GM18505 (cell line): ENCODE measurements around the gene SMARCAD1.

ENCODE experiments used
- ATAC-seq: cut with Tn5 transposase; IDR thresholded peaks from one replicate; pipeline ENCODE4 v1.9.1; 2021; ENCODE audit not compliant: unreplicated experiment
- POLR2A ChIP-seq: IDR thresholded peaks from 4 replicates; pipeline ENCODE4 v1.6.1; 2011; ENCODE audit warnings: borderline replicate concordance; ENCODE audit not compliant: insufficient read depth, insufficient read length; ENCODE audit errors: extremely low read depth

SMARCAD1 gene

DNA sequence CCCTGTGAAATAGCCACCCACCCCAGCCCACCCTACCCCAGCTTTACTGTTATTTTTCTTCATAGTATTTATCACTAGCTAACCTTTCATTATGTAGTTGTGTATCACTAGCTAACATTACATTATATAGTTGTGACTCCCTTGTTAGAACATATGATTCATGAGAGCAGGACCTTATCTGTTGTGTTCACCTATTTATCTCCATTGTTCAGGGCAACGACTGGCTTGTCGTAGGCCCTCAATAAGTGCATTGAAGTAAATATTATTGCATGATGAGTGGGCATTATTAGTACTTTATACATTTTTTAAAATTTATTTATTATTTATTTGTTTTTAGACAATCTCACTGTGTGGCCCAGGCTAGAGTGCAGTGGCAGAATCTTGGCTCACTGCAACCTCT, 4.2 kb downstream of the SMARCAD1 start:
- ATAC-seq: no peak
- no peak for TF ChIP-seq POLR2A

DNA sequence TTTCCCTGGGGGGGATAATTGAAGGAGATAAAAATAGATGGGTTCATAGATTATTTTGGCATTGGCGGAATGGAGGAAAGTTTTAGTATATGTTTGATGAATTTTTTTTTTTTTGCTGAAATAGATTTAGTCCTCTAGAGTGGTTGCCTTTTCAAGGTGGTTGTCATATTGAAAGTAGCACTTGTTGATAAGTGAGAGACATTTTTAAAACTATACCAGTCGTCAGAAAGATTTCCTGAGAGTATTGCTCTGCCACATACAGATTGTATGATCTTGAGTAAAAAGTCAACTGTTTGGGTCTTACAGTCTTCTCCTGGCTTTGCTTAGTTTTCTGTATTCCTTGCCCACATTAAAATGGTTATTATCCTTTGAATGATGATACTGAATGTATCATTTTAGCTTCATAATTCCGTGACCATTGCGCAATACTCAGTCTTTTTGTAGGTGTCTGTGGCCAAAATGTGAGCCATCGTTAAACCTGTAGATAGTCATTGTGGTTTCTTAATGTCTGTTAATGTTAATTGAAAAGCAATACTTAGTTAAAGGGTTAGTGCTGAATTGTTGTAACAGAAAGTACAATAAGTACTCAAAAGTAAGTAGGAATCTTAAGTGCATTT, 7.1 kb downstream of the SMARCAD1 start:
- ATAC-seq: no peak
- TF ChIP-seq POLR2A: no peak

DNA sequence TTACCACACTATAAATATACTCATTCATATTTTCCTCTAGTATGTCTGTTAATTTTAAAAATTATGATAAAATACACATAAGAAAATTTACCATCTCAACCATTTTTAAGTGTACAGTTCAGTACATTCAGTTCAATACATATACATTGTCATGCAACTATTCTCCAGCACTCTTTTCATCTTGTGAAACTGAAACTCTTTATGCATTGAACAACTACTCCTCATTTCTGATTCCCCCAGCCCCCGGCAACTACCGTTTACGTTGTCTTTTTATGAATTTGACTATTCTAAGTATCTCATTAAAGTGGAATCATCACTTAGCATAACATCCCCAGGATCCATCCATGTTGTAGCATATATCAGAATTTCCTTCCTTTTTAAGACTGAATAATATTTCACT, 8.7 kb downstream of the SMARCAD1 start:
- TF ChIP-seq POLR2A: no peak
- no peak for ATAC-seq

DNA sequence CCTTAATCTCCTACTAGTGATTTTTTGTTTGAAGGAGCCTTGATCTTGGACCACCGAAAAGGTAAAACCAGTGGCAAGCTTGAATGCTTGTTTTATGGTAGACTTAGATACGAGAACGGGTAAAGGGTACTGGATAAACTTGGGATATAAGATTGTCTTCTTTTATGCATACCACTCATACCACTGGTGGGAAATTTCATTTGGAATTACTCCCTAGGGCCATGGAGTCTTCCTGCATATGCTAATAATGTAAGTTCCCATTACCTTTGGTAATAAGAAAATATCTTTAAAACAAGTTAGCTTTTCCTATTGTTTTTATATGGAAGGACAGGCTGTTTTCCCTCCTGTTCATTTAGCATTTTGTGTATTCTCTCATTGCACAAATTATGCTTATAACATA, 11.7 kb downstream of the SMARCAD1 start:
- ATAC-seq: no peak
- no peak for TF ChIP-seq POLR2A

DNA sequence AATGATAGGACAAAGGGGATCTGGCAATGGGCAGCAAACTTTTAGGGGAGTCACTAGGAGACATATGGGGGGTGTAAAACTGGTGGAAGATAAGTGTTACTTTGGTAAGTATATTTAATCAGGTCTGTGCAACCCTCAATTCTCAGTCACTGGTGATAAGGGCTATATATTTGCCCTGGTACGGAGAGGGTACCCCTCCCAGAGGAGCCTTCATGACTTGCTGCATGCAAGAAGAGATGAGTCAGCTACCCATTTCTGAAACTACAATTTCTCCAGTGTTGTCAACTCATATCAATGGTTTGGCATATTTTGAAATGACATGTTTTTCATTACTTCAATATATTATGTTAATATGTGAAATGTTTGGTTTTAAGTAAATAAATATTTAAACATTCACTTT, 14.3 kb downstream of the SMARCAD1 start:
- ATAC-seq: no peak
- TF ChIP-seq POLR2A: no peak

DNA sequence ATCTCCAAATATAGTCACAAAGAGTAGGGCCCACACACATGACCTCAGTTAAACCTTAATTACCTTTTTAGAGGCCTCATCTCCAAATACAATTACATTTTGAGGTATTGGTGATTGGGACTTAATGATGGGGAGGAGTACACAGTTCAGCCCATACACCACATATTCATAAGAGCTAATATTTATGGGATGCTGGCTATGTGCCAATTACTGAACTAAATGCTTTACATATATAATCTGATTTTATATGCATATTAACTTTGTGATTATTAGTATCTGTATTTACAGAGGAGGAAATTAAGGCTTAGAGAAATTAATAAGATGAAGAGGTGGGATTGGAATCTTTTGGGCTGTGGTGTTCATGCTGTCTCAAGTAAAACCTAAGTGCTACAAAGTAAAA, 17.8 kb downstream of the SMARCAD1 start:
- ATAC-seq: no peak
- no peak for TF ChIP-seq POLR2A

DNA sequence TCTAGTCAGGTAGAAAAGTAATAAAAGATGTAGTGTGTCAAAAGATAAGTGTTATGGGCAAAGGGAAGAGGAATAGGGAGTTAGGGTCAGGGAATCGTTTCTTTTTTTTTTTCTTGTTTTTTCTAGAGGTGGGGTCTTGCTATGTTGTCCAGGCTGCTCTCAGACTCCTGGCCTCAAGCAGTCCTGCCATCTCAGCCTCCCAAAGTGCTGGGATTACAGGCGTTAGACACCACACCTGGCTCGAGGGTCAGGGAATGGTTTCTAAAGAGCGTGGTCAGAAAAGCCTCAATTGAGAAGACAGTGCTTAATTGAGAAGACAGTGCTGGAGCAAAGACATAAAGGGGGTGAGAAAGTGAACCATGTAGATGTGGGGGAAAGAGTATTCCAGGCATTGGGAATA, 19.1 kb downstream of the SMARCAD1 start:
- no peak for TF ChIP-seq POLR2A
- no peak for ATAC-seq

DNA sequence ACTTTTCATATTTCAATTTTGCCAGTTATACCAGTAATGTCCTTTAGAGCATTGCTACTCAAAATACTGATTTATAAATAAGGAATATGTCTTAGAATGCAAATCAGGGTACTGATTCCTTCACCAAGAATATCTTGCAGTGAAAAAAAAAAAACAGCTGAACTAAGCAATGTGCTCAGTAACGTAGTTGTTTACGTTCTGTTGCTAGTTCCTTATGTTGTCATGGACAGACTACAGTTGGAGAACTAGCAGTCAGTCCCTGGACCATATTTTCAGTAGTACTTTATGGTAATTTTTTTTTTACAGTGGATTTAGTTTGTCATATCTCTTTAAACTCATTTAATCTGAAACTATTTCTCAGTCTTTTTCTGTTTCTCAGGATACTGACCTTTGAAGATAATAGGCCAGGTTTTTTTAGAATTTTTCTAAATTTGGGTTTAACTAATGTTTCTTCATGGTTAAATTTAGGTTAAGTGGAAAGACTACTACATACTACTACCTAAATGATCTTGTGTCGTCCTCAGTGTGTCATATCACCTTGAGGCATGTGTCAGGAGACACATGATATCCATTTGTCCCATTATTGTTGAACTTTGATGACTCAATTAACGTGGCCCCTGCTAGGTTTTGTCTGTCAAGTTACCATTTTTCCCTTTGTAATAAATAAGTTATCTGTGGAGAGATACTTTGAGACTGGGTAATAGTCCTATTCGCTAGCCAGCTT, 21.0 kb downstream of the SMARCAD1 start:
- no peak for ATAC-seq
- TF ChIP-seq POLR2A: no peak

DNA sequence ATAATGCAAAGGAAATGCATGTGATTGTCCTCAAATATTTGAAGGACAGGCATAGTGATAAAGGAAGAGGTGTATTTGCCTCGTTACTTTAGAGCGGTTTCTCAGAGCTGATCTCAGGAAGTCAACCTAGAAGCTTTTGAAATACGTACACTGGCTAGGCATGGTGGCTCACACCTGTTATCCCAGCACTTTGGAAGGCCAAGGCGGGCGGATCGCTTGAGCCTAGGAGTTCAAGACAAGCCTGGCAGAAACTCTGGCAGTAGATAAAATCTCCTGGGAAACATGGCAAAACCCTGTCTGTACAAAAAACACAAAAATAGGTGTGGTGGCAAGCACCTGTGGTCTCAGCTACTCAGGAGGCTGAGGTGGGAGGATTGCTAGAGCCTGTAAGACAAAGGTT, 24.9 kb downstream of the SMARCAD1 start:
- no peak for TF ChIP-seq POLR2A
- ATAC-seq: no peak

DNA sequence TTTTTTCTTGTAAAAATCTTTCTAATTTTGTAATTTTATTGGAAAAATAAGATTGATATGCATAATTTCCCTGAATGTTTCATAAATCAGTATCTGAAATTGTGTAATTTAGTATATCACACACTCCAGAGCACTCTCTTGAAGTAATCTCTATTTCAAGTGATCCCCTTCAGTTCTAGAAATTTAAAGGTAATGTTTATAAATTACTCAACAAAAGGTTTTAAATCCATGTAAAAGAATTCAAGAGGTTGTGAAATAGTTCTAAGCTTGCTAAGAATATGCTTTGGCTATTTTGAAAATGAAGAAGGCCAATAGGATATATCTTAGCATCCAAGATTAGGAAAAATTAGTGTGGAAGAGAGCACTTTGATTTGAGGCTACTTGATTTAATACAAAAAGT, 28.2 kb downstream of the SMARCAD1 start:
- ATAC-seq: no peak
- no peak for TF ChIP-seq POLR2A

DNA sequence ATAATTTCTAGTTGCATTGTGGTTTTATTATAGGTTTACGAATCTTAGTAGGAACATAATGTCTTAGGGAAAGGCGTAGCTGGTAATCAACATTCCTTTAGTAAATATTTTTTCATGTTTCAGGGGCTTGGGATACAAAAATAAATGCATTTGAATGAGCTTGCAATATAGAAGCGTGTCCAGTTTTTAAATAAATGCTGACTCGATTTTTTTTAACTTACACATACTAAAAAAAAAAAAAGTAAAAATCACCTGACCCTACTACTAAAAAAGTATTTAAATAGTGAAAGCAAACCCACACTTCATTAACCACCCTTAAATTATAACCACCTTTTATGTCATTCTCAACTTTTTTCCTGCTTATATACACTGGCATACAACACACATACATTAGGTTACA, 29.6 kb downstream of the SMARCAD1 start:
- TF ChIP-seq POLR2A: no peak
- ATAC-seq: no peak

DNA sequence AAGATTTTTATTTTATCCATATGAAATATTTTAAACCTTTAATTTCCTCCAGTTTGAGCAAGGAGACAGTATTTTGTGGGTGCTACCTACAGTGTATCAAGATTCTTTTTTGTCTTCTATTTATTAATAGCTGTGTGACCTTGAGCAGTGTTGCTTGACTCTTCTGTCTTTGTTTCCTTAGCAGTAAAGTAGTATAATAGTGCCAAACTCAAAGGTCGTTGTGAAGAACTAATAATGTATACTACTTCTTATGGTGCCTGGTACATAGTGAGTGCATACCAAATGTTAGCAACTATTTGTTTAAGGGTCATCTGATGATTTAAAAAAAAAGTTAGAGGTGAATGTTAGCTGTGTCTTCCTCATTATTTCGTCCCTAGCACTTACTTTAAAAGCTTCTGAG, 30.5 kb downstream of the SMARCAD1 start:
- ATAC-seq: no peak
- no peak for TF ChIP-seq POLR2A

DNA sequence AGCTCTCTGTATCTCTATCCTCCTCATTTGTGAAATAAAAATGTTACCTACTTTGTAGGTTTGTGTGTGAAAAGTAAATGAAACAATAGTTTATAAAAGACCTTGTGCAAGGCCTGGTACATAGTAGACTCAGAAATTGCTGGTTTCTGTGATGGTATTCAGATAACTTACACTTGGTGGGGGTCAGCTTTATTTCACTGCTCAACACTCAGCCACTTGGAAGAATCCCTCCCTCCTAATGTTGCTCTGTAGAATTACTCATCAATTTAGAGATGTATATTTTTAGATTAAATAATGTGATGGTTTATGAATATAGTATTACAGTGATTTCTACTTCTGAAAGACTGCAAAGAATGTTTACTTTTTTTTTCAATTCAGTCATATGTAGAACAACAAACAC, 32.7 kb downstream of the SMARCAD1 start:
- TF ChIP-seq POLR2A: no peak
- ATAC-seq: no peak

DNA sequence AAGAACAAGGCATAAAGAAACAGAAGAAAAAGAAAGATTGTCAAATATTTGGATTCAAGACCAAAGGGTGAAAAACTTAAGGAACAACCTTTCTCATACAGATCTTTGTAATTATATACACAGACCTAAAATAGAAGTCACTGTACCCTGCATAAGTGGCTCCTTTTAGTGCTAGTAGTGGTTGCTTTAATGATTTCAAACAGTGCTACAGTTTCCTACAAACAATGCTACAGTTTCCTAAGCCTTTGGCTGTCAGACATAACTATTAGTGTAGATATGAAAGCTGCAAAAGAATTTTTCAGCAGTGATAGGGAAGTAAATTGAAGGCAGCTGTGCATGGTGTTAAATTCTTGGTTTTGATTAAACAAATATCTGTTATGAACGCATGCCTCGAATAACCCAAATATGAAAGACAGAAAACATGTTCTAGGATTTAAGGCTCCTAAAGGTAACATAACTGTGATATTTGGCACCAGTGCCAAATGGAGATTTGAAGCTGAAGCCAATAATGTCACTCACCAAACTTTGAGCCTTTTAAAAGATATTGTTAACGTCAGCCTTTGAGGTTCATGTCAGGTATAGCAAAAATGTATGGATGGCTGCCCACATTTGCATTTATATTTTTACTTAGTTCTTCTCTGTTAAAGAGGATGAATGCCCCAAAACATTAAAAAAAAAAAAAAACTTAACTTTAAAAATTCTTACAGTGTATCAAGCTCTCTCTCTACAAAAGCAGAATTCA, 36.6 kb downstream of the SMARCAD1 start:
- TF ChIP-seq POLR2A: no peak
- no peak for ATAC-seq
